Progenitor cell of endocrine pancreas (in vitro differentiated cells): Measurements from ENCODE around the gene KRT8. TPM values are rescaled to one million over a fixed set of nuclear protein-coding genes. Genes with fewer than 3 reads are reported as not detected.
"Not testable (repeated sequence)": the region's sequence is repeated elsewhere in the genome, so short reads cannot be mapped to it uniquely, and the experiment has no call there.

Experiments
- DNase-seq: peaks from one replicate; pipeline ENCODE4 v3.0.0; 2021; ENCODE audit warnings: low spot score; ENCODE audit not compliant: unreplicated experiment
- H3K27ac Mint-ChIP-seq: 2 replicates; pipeline ENCODE4 v1.8.0; 2021; ENCODE audit warnings: mild to moderate bottlenecking, moderate library complexity, mixed read lengths
- H3K27me3 Mint-ChIP-seq: 2 replicates; pipeline ENCODE4 v1.8.0; 2021; ENCODE audit warnings: mixed read lengths
- H3K36me3 Mint-ChIP-seq: 2 replicates; pipeline ENCODE4 v1.8.0; 2022; ENCODE audit warnings: mixed read lengths; ENCODE audit not compliant: insufficient read depth
- H3K4me1 Mint-ChIP-seq: 2 replicates; pipeline ENCODE4 v1.8.0; 2021; ENCODE audit warnings: low read depth, mixed read lengths
- H3K4me3 Mint-ChIP-seq: 2 replicates; pipeline ENCODE4 v1.8.0; 2021; ENCODE audit warnings: low read depth, mild to moderate bottlenecking, moderate library complexity, mixed read lengths
- H3K9me3 Mint-ChIP-seq: 2 replicates; pipeline ENCODE4 v1.8.0; 2021; ENCODE audit warnings: low read depth, mixed read lengths
- CTCF ChIP-seq: fragments of 200-600 bp; sonication (generic); IDR thresholded peaks from one replicate; pipeline ENCODE4 v1.5.0; 2021; ENCODE audit warnings: antibody characterized with exemption, mild to moderate bottlenecking; ENCODE audit not compliant: unreplicated experiment
- total RNA-seq: library from RNA; stranded (reverse); gene quantifications from 2 replicates; pipeline ENCODE4 v1.2.1, GENCODE V29; 2021

Gene KRT8
- total RNA-seq, 1 donor from 2014 or later: 1,180 TPM

GRCh38 chr12:52892974-52893373, 11.9 kb downstream of the KRT8 start:
- H3K4me3 Mint-ChIP-seq: no peak overlapping the region
- TF ChIP-seq CTCF: no peak
- H3K4me1 Mint-ChIP-seq: peaks cover 20% of the 10 kb centered on the region
- no peak for DNase-seq
- no peaks in the 10 kb centered on the region for H3K27me3 Mint-ChIP-seq
- H3K36me3 Mint-ChIP-seq: peaks cover 2% of the 10 kb centered on the region
- H3K9me3 Mint-ChIP-seq: no peaks in the 10 kb centered on the region
- no peak overlapping the region for H3K27ac Mint-ChIP-seq

DNA sequence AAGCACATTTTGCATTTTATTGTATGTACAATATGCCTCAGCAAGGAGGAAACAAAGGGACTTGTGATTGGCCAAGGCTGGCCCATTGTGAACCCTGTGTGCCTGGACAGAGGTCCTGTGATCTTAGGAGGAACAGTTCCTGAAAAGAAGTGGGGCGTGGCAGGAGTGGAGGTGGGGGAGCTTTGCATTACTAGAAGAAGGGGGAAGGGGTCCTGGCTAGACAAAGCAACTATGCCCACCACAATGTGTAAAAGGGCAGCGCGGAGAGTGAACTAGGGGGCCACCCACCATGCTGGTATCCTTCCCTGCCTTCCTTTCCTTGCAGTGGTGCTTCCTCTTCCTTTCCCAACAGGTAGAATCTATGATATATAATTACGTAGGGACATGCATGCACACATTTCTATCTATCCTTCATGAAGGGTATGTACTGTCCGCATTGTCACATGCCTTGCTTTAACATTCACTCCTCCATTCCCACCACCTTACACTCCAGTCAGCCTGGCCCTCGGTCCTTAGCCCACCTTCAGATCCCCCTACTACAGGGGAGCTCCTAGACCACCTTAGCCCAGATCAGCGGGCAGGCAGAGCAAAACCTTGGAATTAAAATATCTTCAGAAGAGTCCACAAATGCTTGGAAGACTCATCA, 12.5 kb downstream of the KRT8 start:
- no peak for DNase-seq
- Mint-ChIP-seq H3K9me3 (no peaks in the 10 kb centered on the region), H3K27me3 (no peaks in the 10 kb centered on the region), H3K4me1 (peaks cover 20% of the 10 kb centered on the region), H3K27ac (peak overlapping the region; percentile 10), H3K36me3 (peaks cover 2% of the 10 kb centered on the region), H3K4me3 (no peak overlapping the region)
- no peak for TF ChIP-seq CTCF

- Mint-ChIP-seq H3K9me3 (no peaks in the 10 kb centered on the region), H3K27me3 (no peaks in the 10 kb centered on the region), H3K4me1 (peaks cover 12% of the 10 kb centered on the region), H3K27ac (no peak overlapping the region), H3K36me3 (no peaks in the 10 kb centered on the region), H3K4me3 (no peak overlapping the region)
- no peak for TF ChIP-seq CTCF
- no peak for DNase-seq
These were observed 13.8 kb downstream of the KRT8 start for GRCh38 chr12:52891044-52891443.

GRCh38 chr12:52890417-52890816, 14.5 kb downstream of the KRT8 start:
- H3K4me3 Mint-ChIP-seq: no peak overlapping the region
- peaks cover 9% of the 10 kb centered on the region for H3K4me1 Mint-ChIP-seq
- H3K27ac Mint-ChIP-seq: peak overlapping the region; percentile 0
- no peak for TF ChIP-seq CTCF
- no peak for DNase-seq
- H3K9me3 Mint-ChIP-seq: no peaks in the 10 kb centered on the region
- no peaks in the 10 kb centered on the region for H3K27me3 Mint-ChIP-seq
- H3K36me3 Mint-ChIP-seq: no peaks in the 10 kb centered on the region

DNA sequence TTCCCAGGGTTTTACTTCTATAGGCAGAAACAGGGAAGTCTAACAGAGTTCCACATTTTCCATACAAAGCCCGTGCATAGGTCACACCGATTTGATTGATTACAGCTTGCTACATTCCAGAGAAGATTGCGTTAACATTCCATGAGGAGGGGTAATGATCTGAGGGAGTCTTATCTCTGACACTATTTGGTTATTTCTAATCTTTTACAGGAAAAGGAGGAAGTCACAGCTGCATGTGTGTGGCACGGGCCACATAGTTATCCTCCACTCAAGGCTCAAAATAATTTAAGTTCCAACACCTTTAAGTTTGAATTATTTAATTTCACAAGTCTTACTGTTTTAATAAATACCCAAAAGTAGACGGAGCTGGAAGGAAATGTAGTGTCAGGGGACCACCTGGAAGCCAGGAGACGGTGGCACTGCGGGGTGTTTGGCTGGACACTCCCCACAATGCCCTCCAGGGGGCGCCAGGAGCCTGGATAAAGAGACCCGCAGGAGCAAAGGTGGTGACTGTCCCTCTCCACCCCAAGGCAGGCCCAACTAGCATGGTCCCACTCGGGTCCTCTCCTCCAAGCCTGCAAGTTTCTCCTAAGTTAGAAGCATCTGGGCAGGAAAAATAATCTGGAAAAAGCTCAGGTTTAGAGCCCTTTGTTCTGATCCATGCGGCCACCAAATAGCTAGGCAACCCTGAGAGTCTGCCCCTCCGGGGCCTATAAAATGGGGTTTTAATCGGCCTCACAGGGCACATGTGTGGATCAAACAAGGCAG, 20.2 kb downstream of the KRT8 start:
- Mint-ChIP-seq H3K27ac (peak overlapping the region; percentile 99), H3K4me3 (peak overlapping the region; percentile 53), H3K9me3 (no peaks in the 10 kb centered on the region), H3K36me3 (no peaks in the 10 kb centered on the region), H3K27me3 (peaks cover 3% of the 10 kb centered on the region), H3K4me1 (peaks cover 15% of the 10 kb centered on the region)
- DNase-seq: peak; percentile 85
- TF ChIP-seq CTCF: peak; percentile 100

DNA sequence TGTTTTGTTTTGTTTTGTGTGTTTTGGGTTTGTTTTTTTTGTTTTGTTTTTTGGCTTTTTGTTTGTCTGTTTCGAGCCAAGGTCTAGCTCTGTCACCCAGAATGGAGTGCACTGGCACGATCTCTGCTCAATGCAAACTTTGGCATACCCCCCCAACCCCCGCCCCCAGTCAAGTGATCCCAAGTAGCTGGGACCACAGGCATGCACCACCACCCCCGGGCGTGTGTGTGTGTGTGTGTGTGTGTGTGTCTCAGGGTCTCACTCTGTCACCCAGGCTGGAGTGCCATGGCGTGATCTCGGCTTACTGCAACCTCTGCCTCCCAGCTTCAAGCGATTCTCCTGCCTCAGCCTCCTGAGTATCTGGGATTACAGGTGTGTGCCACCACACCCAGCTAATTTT, 24.4 kb downstream of the KRT8 start:
- Mint-ChIP-seq H3K4me1 (peaks cover 13% of the 10 kb centered on the region), H3K27me3 (peaks cover 17% of the 10 kb centered on the region)
- H3K4me3 Mint-ChIP-seq: not testable (repeated sequence)

More for the DNA sequence above, 24.4 kb downstream of the KRT8 start:
- not testable (repeated sequence) for H3K27ac Mint-ChIP-seq, H3K9me3 Mint-ChIP-seq, H3K36me3 Mint-ChIP-seq, DNase-seq
